Non-pigmented ciliary epithelial cell (primary cell): ENCODE measurements around the gene ARHGAP24.
"Not testable (repeated sequence)": the region's sequence is repeated elsewhere in the genome, so short reads cannot be mapped to it uniquely, and the experiment has no call there.

Experiments used
- DNase-seq: peaks from one replicate; pipeline ENCODE4 v3.0.0-alpha.2; 2010; ENCODE audit warnings: low read depth

The ARHGAP24 gene

DNA sequence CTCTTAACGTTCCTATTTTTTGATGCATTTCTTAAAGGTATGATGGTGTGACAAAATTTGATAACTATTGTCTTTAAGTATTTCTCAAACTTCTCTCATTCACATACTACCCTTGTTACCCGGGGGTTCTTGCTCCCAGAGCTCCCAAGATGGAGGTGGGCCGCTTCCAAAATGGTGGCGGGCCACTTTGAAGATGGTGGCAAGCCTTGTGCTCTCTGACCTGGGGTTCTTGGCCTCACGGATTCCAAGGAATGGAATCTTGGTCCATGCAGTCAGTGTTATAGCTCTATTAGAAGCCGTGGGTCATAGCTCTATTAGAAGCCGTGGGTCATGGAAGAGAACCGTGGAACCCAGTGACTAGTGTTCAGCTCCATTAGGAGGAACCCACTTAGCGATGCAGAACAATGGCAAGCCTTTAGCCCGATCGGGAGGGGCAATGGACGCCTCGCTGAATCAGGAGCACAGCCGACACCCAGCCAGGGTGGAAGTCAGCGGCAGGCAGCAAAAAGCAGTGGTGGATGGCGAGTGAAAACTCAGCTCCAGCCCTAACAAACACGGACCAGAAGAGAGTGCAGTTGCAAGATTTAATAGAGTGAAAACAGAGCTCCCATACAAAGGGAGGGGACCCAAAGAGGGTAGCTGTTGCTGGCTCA is 481.5 kb downstream of the ARHGAP24 start:
- no peak for DNase-seq

DNA sequence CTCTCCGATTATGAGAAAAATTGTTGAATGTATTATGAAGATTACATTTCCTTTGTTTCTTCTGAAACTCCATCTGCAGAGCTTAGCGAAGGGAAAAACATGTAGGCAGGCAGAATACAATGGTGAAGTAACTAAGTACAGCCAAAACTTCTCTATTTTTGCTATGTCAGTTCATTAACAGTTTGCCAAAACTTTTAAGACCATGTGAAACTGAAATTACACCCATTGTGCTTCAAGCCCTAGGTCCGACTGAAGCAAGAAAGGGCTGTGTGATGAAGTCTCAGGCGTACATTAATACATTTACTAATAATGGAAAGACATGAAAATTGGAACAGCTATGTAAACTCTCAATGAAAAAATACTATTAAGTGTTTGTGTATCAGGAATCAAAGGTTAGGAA is 486.9 kb downstream of the ARHGAP24 start:
- DNase-seq = no peak

DNA sequence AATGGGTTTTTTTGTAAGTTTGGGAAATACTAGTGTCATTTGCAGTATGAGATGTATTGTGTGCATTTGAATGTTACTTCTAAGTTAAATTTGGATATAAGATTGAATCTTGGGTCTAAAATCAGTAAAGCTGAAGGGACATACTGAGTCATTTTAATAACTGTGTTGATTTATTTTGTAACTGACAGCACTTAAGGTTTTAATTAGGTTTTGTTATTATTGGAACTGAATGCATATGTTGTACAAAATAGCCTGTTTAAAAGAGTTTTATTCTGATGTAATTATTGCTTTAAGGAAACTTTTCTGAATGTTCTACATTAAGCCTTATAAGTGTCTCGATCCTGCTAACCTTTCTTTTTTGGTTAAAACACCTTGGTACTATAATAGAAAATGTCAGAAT is 488.3 kb downstream of the ARHGAP24 start:
- no peak for DNase-seq

DNA sequence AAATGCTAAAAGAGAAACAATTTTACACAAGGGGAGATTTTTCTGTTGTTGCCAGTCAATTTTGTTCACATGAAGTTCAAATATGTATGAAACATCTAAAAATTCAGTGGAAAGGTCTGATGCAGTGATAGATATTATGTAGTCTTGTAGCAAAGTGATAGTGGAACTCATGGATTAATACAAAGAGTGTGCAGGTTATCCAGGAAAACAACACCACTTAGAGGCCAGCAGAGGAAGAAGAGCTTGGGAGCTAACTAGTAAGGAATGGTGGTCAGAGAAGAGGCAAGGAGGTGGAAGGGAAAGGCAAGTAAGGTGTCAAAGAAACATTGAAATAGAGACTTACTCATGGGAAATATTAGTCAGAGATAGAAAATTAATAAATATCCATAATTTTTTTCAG is 489.3 kb downstream of the ARHGAP24 start:
- DNase-seq = no peak

DNA sequence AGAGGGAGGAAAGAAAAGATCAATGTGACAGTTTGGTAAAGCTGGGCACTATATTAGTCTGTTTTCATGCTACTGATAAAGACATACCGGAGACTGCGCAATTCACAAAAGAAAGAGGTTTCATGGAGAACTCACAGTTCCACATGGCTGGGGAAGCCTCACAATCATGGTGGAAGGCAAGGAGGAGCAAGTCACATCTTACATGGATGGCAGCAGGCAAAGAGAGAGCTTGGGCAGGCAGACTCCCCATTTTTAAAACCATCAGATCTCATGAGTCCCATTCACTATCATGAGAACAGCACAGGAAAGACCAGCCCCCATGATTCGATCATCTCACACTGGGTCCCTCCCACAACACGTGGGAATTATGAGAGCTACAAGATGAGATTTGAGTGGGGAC is 490.1 kb downstream of the ARHGAP24 start:
- not testable (repeated sequence) for DNase-seq

DNA sequence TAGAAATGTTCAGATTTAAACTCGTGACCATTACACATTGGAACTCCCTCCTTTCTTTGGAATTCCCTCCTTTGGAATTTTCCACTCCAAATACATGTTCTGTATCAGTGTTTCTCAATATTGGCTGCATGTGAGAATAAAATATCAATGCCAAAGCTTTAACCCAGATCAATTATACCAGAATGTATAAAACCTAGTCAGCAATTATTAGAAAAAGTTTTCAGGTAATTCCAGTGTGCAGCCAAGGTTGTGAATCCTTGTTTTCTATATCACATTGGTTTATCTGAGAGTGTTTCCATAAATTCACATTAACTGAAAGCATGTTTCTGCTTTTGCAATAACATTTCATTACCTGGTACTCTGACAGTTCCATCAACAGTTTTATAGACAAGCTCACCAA is 490.6 kb downstream of the ARHGAP24 start:
- DNase-seq = no peak

DNA sequence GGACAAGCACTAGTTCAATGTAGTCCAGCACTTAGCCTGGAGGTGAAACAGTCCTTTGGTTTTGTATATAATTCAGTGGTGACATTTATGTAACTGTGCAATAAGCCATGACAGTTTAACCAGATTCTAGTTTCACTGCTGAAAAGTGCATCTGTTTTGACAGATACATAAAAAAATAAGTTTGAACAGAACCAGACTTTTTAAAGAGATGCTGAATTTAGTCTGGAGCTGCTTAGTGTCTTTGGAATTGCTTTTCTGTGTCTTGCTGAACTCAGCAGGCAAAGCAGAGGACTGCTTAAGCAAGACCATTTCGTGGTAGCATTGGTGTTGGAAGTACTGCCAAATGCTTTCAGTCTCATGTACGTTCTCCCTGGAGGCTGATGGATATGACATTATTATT is 491.4 kb downstream of the ARHGAP24 start:
- no peak for DNase-seq

DNA sequence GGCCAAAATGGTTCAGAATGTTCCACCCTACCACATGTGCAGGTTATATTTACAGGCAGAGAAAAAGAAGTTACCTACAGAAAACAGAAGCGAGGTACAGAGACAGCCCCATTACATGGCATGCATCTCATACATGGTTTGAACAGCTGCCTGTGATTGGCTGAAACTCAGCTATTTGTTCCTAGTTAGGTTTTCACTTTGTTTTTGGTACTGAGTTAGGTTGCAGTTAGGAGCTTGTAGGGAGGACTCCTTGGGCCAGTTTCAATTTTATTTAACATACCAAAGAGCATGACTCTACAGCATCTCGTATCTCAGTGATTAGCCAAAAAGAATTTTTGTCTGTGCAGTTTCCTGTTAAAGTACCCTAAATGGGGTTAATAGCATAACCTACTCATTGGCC is 492.9 kb downstream of the ARHGAP24 start:
- DNase-seq = no peak

DNA sequence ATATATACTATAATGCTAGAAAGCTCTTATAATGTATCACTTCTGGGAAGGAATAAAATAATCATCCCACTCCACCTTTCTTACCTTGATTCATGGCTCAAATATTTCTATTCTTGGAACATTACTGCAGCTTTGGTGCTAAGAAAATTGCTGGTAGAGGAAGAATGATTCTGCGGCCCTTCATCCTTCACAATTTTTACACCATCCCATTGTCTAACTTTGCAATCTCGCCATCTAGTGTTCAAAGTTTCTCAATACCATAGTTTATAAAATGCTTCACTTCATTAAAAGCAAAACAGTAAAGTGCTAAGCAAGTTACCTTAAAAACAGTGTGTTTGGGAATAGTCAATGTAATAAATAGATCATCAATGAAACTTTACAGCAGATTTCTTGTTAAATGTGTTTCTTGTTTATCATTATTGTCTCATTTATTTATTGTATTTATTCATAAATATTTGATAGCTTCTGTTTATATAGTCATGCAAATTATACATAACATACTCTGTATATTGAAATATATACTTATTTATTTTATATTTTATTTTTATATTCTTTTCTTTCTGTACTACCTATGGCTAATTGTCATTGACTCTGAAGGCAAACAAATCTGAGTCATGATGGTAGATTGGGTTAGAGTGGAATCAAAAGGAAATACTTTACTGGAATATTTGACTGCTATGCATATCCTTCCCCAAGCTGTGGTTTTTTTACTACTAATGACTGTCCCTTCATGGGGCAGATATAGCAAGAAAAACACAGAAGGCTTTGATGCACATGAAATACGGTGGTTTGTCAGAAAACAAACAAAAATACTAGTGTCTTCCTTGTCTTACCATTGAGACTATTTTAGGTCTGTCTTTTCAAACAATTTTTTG is 494.2 kb downstream of the ARHGAP24 start:
- no peak for DNase-seq

DNA sequence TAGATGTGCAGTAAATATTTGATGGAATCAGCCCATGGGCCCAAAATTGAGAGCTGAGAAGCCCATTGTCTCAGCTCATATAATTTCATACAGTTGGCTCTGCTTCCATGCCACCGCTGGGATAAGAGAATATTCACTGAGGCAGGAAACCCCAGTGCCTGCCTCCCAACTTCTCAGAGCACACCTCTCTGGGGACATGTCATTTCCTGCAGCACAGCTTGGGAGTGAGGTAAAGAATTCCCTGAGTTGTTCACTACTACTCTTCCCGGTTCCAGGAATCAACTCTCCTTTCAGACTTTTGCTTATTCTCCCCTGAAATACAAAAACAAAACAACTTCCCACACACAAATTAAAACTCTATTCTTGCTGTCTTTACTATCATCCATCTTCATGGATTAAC is 495.6 kb downstream of the ARHGAP24 start:
- no peak for DNase-seq

DNA sequence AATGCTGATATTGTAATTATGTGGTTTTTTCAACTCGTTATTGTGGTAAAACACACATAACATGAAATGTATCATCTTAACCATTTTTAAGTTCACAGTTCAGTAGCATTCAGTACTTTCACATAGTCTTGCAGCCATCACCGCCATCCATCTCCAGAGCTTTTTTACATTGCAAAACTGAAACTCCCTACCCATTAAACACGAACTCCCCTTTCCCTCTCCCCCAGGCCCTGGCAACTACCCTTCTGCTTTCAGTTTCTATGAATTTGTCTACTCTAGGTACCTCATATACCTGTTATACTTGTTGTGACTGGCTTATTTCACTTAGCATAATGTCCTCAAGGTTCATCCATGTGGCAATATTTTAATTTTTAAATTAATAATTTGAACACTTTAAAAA is 504.3 kb downstream of the ARHGAP24 start:
- no peak for DNase-seq

DNA sequence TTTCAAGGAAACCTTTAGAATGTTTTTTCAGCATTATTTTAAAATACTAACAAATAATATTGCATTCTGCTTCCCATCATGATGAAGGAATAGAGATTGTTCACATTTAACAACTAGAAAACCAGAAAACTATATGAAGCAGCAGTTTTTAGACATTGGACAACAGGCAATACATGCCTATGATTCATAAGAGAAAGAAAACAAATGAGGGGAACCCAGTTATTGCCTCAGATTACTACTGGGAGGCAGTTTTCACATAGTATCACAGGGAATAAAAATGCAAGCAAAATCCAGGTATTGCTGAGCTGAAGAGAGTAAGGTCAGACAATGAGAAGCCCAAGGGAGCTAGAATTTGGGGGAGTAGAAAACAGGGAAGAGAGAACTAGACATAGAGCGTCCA is 511.3 kb downstream of the ARHGAP24 start:
- DNase-seq = no peak

DNA sequence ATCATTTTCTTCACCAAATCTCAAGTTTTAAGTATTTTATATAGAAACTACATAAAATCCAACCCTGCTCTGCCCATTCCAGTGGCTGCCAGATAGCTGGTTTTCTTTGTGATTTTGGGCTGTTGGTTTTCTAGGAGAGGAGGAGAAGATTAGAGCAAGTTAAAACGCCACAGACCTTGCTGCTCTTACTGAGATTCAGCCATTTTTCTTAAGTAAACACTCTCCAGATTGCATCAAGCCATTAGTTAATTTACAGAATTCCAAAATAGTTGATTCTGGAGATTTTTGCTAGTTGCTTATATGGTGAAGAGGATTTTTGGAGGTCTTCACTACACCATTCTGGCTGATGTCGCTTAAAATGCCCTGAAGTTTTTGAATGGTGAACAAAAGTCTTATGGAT is 518.7 kb downstream of the ARHGAP24 start:
- DNase-seq = no peak

DNA sequence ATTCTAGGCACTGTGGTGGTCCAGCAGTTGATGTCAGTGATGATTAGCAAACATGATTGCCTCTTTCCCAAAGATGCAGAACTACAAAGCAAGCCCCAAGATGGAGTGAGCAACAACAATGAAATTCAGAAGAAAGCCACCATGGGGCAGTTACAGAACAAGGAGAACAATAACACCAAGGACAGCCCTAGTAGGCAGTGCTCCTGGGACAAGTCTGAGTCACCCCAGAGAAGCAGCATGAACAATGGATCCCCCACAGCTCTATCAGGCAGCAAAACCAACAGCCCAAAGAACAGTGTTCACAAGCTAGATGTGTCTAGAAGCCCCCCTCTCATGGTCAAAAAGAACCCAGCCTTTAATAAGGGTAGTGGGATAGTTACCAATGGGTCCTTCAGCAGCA is 519.6 kb downstream of the ARHGAP24 start:
- no peak for DNase-seq

DNA sequence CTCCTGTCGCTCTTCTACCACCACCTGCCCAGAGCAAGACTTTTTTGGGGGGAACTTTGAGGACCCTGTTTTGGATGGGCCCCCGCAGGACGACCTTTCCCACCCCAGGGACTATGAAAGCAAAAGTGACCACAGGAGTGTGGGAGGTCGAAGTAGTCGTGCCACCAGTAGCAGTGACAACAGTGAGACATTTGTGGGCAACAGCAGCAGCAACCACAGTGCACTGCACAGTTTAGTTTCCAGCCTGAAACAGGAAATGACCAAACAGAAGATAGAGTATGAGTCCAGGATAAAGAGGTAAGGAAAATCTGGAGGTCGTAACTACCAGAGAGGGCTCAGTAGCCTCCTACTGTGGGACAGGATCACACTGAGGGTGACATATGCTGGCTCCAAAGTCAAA is 520.4 kb downstream of the ARHGAP24 start:
- DNase-seq = no peak

DNA sequence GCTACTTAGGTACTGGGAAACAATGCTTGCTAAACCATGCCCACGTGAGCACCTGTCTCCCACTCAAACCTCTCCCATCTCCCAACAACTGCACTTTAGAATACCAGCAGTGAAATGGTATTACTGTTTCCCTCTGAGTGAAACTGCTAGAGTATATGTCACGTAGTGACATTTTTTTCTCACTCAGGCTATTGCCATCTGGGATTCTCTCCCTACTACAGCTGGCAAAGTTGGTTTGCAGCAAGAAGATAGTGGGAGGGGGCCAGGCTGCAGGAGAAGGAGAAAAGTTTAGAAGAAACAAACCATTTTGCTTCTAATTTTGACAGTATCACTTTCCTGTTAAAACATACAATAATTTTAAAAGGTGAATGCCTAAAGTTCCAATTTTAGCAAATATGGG is 526.6 kb downstream of the ARHGAP24 start:
- no peak for DNase-seq

DNA sequence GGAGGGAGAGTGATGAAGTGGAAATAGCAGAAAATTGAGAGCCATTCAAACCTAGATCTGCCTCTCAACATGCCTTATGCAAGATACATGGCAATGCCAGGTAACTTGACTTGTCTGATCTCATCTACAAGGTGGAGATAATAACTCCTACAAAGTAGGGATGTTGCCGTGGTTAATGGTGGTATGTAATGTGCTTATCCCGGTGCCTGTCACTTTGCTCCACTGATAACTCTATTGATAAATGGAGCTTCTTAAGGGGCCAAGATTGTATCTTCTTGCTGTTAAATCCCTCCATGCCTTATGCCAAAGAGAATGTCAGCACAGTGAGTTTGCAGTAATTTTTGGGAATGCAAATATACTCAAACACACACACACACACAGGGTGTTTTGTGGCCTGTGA is 529.1 kb downstream of the ARHGAP24 start:
- DNase-seq = no peak

DNA sequence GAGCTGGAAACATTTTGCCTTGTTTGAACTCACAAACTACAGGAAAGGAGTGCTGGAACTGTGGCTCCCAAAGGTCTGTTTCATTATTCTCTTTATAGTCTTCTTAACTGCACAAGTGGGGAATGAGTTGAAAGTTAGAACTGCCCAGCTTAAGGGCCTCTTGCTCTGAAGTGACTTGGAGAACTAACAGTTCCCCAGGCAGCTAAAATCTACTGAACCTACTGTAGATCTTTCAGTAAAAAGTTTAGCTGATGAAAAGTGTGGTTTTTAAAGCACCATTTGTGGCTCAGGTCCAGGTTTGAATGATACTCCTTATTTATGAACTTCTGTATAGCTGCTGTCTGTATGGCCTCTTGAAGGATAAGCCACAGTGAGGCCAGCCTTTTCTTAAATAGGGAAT is 531.1 kb downstream of the ARHGAP24 start:
- no peak for DNase-seq

DNA sequence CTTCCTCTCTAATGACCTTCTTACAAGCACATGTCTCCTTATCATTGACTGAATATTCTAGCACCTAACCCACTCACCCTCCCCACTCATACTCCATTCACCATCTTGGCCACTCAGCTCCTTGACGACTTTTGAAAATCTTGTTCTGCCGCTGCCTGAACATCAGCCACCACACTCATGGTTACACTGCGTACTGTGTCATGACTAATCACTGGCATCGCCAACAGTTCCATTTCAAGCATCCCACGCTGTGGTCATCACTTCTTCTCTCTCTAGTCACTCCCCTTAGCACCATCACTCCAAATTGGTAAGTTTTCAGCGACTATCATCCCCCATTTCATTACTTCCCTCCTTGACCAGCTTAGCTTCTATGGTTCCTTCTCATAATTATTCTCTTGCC is 532.1 kb downstream of the ARHGAP24 start:
- DNase-seq = no peak

DNA sequence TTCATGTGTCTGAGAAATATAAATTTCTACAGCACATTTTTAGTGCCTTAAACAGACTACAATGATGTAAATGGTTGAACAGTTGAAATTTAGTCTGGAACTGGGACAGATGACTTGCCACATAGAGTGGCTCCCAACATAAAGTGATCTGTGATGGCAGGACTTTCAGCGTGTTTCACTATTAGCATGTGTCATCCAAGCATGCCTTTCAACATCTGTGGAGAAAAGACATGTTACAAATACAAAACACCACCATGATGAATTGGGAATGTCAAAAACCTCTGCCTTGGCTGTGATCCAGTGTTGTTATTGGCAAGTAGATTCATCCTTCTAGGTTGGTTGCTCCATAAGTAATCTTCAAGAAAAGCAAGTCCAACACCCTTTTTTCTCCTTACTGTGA is 536.2 kb downstream of the ARHGAP24 start:
- peak; percentile 64 for DNase-seq

DNA sequence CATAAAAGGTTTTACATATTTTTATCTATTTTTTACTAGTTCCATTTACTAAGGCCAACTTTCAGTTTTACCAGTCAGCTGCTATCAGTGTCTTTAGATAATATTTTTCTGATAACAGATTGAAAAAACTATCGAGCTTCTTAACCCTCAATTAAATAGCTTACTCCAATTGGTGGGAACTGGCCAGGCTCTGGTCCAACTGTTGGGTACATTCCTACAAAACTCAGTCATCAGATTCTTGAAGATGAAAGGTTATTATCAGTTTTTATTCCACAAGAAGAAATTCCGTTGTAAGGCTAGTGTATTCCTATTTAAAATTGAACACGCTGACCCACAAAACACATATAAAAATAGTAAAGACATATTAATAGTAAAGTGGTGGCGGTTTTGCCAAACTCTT is 538.7 kb downstream of the ARHGAP24 start:
- peak; percentile 59 for DNase-seq

DNA sequence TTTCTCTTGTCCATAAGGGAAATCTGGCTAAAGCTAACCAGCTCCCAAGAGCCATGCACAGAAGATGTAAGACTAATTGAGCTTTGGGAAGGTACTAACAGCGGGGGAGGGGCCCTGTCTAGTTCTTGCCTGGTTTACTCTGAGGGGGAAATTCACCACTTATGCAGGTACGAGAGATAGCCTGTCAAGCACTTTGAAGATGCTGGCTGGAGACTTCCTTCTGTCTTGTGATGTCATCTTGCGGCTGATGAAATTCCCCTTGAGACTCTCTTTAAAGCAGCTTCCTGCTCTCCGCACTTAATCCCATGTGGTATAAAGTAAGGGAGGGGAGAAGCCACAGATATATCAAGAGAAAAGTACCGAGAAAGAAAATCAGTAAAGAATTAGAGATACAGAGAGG is 539.6 kb downstream of the ARHGAP24 start:
- DNase-seq = no peak

DNA sequence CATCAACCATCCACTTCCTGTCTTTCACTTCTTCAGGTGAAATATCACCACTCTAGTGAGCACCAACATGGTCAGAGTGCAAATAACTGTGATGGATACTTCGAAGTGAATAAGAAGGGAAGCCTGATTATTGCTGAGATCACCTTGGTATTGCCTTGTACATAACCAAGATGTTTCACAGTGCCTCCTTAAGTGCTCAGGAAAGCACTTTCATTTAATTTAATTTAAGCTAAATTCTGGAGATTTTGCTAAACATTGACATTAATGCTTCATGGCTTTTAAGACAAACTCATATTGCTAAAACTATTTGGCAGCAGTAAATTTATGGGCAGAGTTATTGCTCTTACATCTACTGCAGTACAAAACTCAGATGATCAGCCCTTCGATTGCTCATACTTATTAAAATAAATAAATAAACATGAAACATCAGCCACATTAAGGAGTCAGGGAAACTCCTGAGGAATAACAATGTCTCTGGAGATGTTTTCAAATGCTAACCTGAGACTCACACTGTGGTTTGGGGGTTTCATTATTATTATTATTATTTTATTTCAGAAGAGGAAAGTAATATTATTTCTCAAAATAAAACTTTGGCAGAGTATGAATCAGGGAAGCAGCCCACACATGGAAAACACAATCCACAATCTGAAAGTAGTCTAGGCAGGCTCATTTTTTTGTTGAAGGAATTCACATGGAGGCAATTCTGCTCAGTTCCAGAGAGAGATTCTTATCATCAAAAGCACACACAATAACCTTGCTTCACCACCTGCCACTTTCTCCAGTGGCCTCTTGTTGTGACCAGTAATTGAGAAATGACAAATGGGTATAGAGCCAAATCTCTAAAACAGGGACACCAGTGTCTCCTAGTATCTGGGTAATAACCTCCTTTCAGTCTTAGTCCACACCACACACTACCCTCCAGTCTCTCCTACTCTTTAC is 540.7 kb downstream of the ARHGAP24 start:
- no peak for DNase-seq
